ENCODE measurements around the gene CTDP1.
A peak's percentile ranks its signal among the peaks of the same experiment; 100 is the strongest.

CTDP1 gene

GRCh38 chr18:79644006-79644665 lies 35.5 kb upstream of the CTDP1 start:
- DNase-seq = peak; percentile 73 to 78

DNA sequence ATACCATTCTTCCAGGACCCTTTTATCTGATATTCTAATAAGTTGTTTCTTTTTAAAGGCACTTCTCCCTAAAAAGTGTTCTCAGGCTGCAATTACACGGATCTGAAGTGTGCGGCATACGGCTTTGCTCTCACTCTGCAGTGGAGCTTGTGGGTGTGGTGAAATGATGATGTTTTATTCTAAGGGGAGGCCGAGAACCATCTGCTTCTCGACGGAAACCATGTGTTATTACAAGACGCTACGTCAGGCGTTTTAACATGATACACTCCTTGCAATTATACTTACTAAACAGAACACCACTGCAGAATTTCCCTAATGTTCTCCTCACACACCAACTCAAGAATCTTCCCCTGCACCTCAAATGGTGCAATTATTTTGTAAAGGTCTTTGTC lies 34.9 kb upstream of the CTDP1 start:
- no peak for DNase-seq

- DNase-seq = no peak
Observed at GRCh38 chr18:79645291-79645983, 34.2 kb upstream of the CTDP1 start.

- DNase-seq = no peak
Observed at GRCh38 chr18:79647307-79647706, 32.3 kb upstream of the CTDP1 start.

GRCh38 chr18:79650959-79651358 lies 28.6 kb upstream of the CTDP1 start:
- no peak for DNase-seq

DNA sequence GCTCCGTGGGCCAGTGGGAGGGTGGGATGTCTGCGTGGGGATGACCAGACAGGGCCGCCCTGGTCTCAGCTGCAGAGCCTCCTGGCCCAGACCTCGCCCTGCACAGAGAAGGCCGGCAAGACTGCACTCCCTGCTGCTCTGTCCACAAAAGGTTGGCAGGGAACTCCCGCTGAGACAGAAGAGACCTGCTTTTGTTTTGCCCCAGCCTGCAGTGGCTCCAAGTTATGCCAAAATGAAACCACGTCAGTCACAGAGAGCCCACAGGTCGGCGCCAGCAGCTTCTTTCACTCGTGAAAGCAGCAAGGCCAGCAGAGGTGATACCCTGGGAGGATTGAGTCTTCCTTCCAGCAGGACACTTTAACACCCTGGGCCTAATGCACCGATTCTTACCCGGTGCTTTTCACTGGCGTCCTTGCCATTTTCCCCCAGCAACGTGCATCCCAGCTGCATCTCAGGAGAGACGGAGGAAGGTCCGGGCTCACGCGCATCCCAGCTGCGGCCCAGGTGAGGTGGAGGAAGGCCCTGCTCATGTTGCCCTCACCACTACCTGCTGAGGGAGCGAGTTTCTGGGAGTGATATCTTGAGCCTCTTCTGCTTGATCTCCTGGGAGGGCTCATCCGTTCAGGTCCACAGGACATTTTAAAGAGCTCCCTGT lies 22.1 kb upstream of the CTDP1 start:
- DNase-seq = no peak

DNA sequence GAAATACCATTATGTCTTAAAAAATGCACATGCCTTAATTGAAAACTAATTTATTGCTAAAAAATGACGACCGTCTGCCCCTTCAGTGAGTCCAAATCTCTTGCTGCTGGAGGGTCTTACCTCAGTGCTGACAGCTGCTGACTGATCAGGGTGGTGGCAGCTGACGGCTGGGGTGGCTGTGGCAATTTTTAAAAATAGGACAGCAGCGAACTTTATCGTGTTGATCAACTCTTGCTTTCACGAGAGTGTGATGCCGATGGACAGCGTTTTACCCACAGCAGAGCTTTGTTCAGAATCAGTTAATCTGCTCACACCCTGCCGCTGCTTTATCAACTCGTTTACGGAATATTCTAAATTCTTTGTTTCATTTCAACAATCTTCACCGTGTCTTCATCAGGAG lies 21.2 kb upstream of the CTDP1 start:
- DNase-seq = no peak

- DNase-seq = no peak
Observed at GRCh38 chr18:79659733-79660132, 19.9 kb upstream of the CTDP1 start.

DNA sequence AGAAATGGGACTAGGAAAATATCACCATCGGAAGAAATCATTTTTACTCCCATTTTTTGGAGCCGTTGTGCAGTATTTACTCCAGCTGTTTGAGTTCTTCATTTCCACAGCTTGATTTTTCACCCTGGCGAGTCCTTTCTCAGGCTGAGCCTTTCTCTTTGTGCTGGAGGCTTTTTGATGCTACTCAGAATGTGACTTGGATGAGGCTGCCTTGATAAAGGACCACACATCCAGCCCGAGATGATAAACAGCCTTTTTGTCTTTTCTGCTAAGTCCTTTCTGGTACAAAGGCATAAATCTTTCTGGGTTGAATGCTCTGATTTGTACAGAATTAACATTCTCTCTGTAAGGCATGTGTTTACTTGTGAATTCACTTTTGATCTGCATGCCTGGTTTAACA lies 17.6 kb upstream of the CTDP1 start:
- DNase-seq = no peak

DNA sequence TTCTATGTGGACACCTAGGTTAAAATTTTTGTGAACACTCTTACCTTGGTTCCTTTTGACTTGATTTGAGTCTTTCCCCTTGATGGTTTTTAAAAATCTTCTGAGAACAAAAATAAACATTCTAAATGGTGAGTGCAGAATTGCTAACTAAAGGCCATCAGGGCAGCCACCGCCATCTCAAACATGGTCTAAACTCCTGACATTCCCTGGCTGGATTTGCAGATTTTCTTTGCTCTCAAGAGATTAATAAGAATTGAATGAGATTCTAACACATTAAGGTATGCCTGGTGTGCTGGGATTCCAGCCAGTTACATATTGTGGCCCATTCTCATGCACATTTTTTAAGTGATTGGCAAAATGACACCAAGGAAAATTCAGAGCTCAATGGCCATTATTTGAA lies 17.2 kb upstream of the CTDP1 start:
- DNase-seq = no peak

DNA sequence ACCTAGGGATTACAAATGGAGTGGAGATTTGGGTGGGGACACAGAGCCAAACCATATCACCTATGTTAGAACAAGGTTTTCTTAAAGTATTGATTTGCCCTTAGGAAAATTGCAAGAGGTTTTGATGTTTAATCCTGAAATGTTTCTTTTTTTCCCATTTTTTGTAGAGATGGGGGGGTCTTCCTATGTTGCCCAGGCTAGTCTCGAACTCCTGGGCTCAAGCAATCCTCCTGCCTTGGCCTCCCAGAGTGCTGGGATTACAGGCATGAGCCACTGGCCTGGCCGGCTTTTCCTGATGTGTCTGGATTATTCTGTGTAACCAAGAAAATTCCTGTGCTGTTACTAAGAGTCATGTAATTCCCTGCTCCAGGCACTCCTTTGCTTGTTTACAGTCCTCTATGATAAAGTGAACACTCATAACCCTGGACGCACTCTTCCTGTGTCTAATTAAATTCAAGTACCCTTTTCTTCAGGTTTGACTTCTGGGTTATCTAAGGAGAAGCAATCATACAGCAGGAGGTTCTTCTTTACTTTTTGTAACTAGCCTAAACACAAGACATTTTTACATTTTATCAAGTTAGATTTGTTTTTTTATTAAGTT lies 15.0 kb upstream of the CTDP1 start:
- DNase-seq = no peak

- no peak for DNase-seq
Observed at GRCh38 chr18:79668203-79668602, 11.4 kb upstream of the CTDP1 start.

- DNase-seq = no peak
Observed at GRCh38 chr18:79672490-79673276, 6.9 kb upstream of the CTDP1 start.

- DNase-seq = no peak
Observed at GRCh38 chr18:79677221-79677620, 2.4 kb upstream of the CTDP1 start.

- DNase-seq = no peak
Observed at GRCh38 chr18:79677840-79678239, 1.8 kb upstream of the CTDP1 start.

DNA sequence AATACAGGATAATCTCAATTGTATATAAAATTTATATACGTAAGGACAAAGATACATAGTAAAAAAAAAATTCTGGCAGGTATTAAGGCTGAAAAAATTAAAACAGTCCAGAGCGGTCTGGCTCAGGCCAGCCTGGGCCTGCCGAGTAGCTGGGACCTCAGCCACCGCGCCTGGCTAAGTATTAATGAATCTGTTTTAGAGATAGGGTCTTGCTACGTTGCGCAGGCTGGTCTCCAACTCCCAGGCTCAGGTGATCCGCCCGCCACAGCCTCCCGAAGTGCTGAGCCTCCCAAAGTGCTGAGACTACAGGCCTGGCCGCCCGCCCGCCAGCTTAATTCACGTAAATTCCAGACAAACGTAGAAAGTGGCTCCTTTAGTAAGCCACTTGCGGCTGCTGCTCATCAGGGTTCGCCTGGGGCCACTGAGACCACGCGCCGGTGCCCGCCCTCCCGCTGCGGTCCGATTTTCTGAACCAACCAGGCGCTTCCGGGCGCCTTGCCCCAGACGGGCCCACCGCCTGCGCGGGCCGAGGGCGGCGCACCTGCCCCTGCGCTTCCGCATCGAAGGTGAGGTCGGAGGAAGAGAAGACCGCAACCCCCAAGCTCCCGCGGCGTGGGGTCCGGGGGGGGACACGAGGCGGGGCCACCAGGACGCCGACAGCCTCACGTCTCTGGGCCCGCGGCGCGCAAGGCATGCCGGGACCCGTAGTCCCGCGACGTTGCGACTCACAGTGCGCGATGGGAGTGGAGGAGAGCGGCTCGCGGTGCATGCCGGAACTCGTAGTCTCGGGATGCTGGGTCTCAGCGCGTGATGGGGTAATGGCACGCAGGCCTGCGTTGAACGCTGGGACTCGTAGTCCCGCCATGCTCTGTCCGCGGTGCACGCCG lies 695 bp upstream of the CTDP1 start:
- DNase-seq = peak; percentile 96 to 97

DNA sequence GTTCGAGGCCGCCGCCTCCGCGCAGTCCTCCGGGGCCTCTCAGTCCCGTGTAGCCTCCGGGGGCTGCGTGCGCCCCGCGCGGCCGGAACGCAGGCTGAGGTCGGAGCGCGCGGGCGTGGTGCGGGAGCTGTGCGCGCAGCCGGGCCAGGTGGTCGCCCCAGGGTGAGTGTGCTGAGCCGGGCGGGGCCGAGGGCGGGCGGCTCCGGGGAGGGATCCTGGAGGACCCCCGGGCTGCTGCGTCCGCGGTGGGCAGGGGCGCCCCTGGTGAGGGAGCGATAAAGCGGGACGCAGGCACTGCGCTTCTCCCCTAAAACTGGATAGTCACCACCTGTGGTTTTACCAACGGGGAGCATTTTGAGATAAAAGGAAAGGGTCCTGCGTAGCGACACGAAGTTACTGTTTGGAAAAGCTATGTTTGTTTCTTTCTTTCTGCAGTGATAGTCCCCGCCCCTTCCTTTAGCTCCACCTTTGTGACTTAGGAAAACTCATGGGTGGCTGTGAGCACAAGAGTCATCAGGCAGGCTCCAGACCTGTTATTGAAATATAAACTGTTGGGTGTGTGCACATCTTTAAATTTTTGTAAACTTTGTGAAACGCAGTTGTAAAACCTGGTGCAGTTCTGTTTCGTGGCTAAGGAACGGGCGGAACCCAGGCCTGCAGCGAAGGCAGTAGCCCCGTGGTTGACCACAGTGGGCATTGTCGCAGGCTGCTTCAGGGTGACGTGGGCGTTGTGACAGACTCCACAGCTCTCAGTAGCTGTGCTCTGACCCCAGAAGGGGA lies 687 bp downstream of the CTDP1 start:
- peak; percentile 56 to 71 for DNase-seq

- no peak for DNase-seq
Observed at GRCh38 chr18:79680891-79681339, 1.3 kb downstream of the CTDP1 start.

GRCh38 chr18:79681484-79682387 lies 2.1 kb downstream of the CTDP1 start:
- peak; percentile 77 to 81 for DNase-seq

GRCh38 chr18:79682481-79682880 lies 2.9 kb downstream of the CTDP1 start:
- no peak for DNase-seq
